GM23248 (cell line): Measurements from ENCODE around the gene NUBPL.

Experiments
- EZH2 ChIP-seq: fragments of 200-600 bp; sonication (generic); IDR thresholded peaks from 2 replicates; pipeline ENCODE4 v1.6.1; 2018; ENCODE audit warnings: antibody characterized with exemption, mild to moderate bottlenecking; ENCODE audit not compliant: insufficient read depth, poor library complexity, severe bottlenecking
- EZH2phosphoT487 ChIP-seq: fragments of 200-600 bp; sonication (generic); IDR thresholded peaks from 2 replicates; pipeline ENCODE4 v1.6.1; 2018; ENCODE audit warnings: antibody characterized with exemption, moderate library complexity, mild to moderate bottlenecking, low read depth; ENCODE audit not compliant: insufficient read depth

- TF ChIP-seq EZH2: no peak
- TF ChIP-seq EZH2phosphoT487: no peak
Measured at GRCh38 chr14:31758941-31759340, 197.7 kb downstream of the NUBPL start.
